HK-2 (cell line): ENCODE data around the gene ATG14.
A peak's percentile ranks its signal among the peaks of the same experiment; 100 is the strongest.
"Not testable (repeated sequence)": the region's sequence is repeated elsewhere in the genome, so short reads cannot be mapped to it uniquely, and the experiment has no call there.

Experiments
- DNase-seq: peaks from one replicate; pipeline ENCODE4 v3.0.0-alpha.2; 2018; ENCODE audit not compliant: unreplicated experiment

ATG14 gene

DNA sequence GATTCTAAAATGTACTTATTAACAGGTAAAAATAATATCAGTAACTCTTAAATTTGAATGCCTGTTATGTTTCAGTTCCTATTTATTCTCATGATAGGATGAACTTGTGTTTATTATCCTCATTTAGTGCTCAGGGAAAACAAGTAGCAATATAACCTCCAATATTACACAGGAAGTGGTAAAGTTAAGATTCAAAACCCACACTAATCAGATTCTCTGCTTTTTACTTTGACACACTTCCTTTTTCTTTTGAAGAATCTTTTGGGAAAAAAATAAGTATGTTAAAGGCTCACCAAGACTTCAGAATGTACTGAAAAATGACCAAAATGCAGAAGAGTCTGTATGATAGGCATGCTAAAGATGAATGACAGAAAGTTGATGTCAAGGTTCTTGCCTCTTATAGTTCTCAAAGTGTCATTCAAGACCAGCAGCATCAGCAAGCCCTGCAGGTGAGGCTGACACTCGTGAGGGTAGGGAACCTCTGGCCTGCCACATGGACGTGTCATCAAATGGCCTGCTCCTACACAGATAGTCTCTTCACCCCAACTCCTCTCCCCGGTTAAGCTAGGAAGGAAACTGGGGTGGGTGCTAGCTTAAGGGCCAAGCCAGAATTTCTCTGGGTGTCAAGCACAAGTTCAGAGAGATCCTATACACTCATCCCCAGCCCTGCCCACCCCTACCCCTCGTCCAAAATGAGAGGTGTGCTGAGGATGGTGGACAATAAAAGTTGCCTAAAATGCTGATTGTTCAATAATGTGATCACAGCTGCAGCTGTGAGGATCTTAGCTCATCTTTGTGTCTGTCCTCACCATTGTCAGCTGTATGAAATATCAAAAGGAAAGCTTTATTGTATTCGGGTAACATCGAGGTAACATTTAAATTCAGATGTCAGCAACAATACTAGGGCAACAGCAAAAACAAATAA is 22.5 kb upstream of the ATG14 start:
- no peak for DNase-seq

DNA sequence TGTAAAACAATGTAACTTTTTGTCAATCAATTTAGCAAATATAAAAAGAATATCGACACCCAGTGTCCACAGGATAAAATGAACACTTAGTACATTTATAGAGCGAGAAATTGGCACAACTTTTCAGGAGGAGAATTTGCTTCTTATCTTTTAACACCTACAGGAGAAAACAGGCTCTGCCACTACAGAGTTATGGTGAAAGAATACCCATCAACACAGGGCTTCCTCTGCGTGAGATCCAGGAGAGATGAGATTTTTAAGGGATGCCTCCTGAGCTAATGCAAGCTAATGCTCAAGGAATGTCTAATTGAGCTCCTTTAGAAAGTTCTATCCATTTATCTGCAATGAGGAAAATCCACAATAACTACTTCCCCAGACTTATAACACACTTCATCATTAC is 21.0 kb upstream of the ATG14 start:
- no peak for DNase-seq

- no peak for DNase-seq
Measured at GRCh38 chr14:55430024-55430690, 18.5 kb upstream of the ATG14 start.

DNA sequence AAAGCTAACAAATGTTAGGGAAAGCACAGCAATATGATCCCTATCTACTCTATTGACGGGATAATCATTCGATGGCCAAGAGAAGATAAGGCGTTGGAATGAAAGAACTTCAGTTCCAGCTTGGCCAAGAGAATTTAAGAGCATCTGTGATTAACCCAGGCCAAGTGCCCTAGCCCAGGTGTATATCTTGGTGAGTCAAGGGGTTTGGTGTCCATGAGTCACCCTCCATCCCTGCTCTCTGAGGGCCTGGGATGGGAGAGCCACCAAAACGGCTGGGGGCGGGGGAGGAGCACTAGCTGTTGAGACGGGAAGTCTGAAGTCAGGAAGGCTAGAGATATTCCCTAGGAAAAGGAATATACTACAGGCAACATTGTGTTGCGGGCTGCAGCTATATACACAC is 15.8 kb upstream of the ATG14 start:
- no peak for DNase-seq

- no peak for DNase-seq
Measured at GRCh38 chr14:55426891-55427290, 15.3 kb upstream of the ATG14 start.

GRCh38 chr14:55425091-55425490 is 13.5 kb upstream of the ATG14 start:
- no peak for DNase-seq

GRCh38 chr14:55423969-55424368 is 12.3 kb upstream of the ATG14 start:
- no peak for DNase-seq

DNA sequence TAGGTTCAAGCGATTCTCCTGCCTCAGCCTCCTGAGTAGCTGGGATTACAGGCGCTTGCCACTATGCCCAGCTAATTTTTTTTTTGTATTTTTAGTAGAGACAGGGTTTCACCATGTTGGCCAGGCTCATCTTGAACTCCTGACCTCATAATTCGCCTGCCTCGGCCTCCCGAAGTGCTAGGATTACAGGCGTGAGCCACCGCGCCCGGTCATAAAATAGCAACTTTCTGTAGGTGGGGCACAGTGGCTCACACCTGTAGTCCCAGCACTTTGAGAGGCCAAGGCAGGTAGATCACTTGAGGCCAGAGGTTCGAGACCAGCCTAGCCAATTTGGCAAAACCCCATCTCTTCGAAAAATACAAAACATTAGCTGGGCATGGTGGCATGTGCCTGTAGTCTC is 10.7 kb upstream of the ATG14 start:
- not testable (repeated sequence) for DNase-seq

GRCh38 chr14:55419663-55420062 is 8.0 kb upstream of the ATG14 start:
- no peak for DNase-seq

DNA sequence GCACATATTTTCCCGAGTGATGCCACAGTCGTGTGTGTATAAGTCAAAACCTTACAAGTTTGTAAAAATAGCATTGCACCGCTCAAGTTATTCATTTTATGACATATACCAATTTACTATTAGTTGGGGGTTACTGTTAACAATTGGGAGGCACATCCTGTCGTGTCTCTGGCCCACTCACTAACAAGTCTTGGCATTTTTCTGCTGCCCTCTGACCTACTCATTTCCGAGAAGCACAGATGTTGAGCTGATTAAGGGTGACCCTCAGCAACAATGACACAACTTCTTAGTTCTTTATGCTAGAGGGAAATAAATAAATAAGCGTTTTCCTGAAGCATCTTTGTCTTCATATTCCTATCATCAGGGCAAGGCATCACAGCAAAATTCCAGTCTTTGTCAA is 6.8 kb upstream of the ATG14 start:
- no peak for DNase-seq

GRCh38 chr14:55417955-55418354 is 6.3 kb upstream of the ATG14 start:
- no peak for DNase-seq

- DNase-seq, result no peak
Measured at GRCh38 chr14:55416866-55417265, 5.2 kb upstream of the ATG14 start.

DNA sequence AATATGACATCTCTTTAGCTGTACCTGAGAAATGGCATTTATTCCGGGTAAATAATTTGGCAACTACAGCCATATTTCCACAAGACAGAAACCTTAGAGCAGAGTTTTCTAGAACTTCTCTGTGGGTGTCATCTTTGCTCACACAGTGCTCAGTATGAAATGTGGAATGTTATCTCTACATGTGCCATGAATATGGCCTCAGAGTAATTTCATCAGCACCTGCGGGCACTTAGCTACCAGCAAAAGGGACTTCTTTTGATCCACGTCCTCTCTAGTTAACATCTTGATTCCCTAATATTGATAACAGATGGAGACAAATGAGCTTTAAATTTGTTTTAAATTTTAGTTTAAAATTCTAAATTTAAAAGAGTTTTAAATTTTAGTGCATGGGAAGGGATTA is 2.9 kb upstream of the ATG14 start:
- DNase-seq, result no peak

DNA sequence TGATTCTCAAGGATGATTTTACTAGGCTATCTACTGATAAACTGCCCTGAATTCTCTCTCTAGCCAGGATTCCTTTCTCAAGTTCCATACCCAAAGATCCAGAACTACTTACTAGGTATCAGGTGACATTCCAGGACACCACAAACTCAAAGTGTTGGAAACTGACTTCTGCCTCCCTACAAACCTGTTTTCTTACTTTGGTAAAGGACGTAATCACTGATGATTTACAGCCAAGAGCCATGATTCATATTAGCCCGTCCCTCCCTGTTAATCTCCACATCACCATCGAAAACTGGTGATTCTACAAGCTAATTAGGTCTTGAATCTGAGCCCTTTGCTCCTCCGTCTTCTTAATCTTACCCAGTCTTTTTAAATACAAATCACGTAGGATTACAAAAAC is 1.0 kb upstream of the ATG14 start:
- no peak for DNase-seq

- DNase-seq, result no peak
Measured at GRCh38 chr14:55410876-55411275, 754 bp downstream of the ATG14 start.

DNA sequence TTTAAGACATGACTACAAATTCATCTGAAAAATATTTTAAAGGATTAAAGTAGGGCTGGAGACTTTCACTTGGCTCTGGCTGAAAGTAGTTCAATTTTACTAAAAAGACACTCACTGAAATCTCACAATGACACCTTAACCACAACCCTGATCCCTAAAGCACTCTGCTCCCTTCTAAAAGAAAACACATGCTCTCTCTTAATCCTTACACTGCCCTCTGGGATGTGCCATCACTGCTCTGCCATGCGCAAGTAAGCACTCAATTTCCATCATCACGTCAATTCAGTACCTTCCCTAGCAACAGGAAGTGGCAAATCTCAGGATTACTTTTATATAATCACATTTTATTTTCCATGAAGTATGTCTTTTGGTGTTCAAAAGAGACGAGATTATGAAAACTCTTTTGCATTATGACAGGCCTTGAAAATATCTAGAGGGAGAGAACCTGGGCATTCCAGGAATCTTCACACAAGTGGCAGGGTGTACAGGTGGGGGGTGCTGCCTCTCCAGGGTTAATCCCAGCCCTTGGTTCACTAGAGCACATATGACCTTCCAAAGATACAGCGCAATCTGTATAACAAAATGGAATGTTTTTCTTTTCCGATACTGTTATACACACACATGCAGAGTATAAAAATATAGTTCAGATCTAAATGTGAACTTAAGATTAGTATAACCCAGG is 7.3 kb downstream of the ATG14 start:
- DNase-seq, result no peak

DNA sequence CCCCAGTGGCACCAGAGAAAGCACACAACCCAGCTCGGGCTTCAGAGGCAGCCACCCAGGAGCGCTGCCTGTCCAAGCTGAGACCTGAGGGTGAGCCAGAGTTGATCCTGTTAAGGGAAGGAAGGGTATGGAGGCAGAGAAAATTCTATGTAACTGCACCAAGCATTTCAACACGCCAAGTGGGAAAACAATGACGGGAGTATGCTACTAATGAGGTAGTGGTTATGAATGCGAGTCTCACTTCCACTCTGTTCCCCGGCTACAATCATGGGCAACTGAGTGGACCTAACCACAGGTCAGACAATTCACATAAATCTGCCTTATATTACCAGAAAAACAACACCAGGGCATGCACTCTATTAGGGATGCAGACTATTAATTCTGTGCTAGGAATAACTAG is 9.9 kb downstream of the ATG14 start:
- DNase-seq, result no peak

- DNase-seq, result no peak
Measured at GRCh38 chr14:55399852-55400251, 11.8 kb downstream of the ATG14 start.

DNA sequence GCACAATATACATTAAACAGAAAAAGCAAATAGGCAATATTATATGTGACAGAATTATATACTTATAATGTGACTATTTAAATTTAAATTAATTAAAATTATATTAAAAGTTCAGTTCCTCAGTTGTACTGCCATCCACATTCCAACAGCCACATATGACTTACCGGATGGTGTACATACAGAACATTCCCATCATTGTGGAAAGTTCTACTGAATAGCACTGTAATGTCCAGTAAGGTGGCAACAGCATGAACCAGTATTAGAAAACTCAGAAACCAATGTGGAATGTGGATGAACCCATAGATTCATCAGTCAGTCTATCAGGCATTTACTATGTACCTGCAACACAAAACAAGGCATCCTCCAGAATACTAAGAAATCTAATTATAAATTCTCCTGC is 12.4 kb downstream of the ATG14 start:
- DNase-seq, result no peak

DNA sequence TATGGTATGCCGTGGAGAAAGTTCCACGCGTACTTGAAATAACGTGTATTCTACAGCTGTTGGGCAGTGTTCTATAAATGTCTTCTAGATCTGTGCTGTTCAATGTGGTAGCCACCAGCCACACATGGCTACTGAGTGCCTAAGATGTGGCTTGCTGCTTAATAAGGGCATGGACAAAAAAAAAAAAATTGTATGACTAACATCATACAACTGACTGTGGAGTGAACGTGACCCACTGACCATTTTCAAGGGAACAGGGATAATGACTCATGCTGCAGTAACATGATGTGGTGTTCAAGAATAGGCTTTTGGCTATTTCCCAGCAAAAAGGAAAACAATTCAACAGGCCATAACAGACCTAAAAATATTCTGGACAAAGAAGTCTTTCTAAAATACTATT is 13.0 kb downstream of the ATG14 start:
- DNase-seq, result peak; percentile 27

GRCh38 chr14:55389330-55389729 is 22.3 kb downstream of the ATG14 start:
- DNase-seq, result no peak

DNA sequence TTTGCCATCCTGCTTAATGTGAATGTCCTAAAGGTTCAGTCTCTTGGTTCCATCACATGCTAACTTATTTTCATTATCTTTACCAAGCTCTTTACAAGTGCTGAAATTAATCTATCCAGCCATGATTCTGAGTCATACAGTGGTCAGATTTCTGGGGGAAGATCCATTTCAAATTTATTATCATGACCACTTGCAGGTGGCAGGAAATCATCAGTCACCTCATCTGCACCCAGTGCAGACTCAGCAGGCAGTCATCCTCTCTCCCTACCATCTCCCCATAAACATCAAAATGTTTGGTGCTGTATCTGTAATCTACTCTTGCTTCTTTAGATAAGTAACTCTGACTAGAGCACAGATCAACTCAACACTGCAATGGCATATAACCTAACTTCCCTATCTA is 23.5 kb downstream of the ATG14 start:
- no peak for DNase-seq

DNA sequence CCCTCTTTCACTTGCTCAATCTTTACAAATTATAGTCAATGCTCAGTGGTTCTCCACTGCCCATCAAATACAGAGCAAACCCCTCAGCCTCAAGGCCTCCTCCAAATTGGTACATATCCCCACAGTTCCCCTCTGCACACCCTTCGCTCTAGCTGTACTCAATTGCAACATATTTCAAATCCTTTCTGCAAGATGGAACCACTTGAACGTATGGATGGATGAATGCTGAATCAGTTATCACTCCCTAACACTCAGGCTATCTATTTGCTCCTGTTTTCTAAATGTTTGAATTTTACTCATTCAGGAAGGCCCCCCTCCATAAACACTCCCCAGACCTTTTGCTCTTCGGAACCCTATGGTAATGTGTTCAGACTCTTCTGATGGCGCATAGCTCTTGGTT is 24.5 kb downstream of the ATG14 start:
- DNase-seq, result no peak
